Small intestine (tissue), 7 donors: Measurements from ENCODE around the gene THOC7. TPM values are rescaled to one million over a fixed set of nuclear protein-coding genes. Genes with fewer than 3 reads are reported as not detected.

Source experiments
- DNase-seq, 2 donors: peaks; one replicate each; pipeline versions ENCODE4 v3.0.0 to v3.0.0-alpha.2; 2013
- FAIRE-seq: peaks from 2 replicates; lab custom pipeline; 2012; peaks lifted over from hg19 to GRCh38; lab: Jason Lieb, UNC
- H3K27ac ChIP-seq, 3 donors: one replicate each; pipeline ENCODE4 v1.5.1; 2013; ENCODE audit warnings: low read length in 2 of 3, mild to moderate bottlenecking in 2 of 3, control low read depth in 1 of 3, inconsistent platforms in 1 of 3, low read depth in 1 of 3, moderate library complexity in 1 of 3
- H3K27me3 ChIP-seq, 3 donors: one replicate each; pipeline ENCODE4 v1.6.1; 2013; ENCODE audit warnings: low read length in 3 of 3, inconsistent platforms in 1 of 3; ENCODE audit not compliant: control insufficient read depth in 3 of 3, insufficient read depth in 3 of 3
- H3K36me3 ChIP-seq, 3 donors: one replicate each; pipeline ENCODE4 v1.6.1; 2013; ENCODE audit warnings: low read length in 3 of 3, inconsistent platforms in 1 of 3, low read depth in 1 of 3, mild to moderate bottlenecking in 1 of 3, moderate library complexity in 1 of 3; ENCODE audit not compliant: control insufficient read depth in 3 of 3, insufficient read depth in 2 of 3
- H3K4me1 ChIP-seq, 3 donors: one replicate each; pipeline ENCODE4 v1.6.1; 2013; ENCODE audit warnings: low read length in 2 of 3, inconsistent platforms in 1 of 3, low read depth in 1 of 3, mild to moderate bottlenecking in 1 of 3, moderate library complexity in 1 of 3; ENCODE audit not compliant: control insufficient read depth in 3 of 3, insufficient read depth in 2 of 3
- H3K4me3 ChIP-seq, 3 donors: one replicate each; pipeline ENCODE4 v1.5.1; 2013; ENCODE audit warnings: low read length in 3 of 3, control low read depth in 1 of 3, inconsistent platforms in 1 of 3, low read depth in 1 of 3, mild to moderate bottlenecking in 1 of 3, moderate library complexity in 1 of 3
- H3K9me3 ChIP-seq, 2 donors: one replicate each; pipeline ENCODE4 v1.6.1; 2013; ENCODE audit warnings: low read depth in 1 of 2, low read length in 1 of 2; ENCODE audit not compliant: control insufficient read depth in 2 of 2, insufficient read depth in 1 of 2
- WGBS, 3 donors: extraction: QIAGEN DNeasy Blood & Tissue Kit; methylation state at CpG; one replicate each; pipeline ENCODE4 v1.1.7; 2013; 5-methylcytosine and 5-hydroxymethylcytosine counted together
- polyA plus RNA-seq, 4 donors: library from polyadenylated mRNA; stranded (reverse) in 3 of 4; unstranded in 1 of 4; fragments of 200-250 nt in 3 of 4; fragments of 120-200 nt in 1 of 4; gene quantifications; one replicate each; pipeline versions ENCODE4 v1.2.1 to v1.2.3, GENCODE V29; 2013
- donor health status: healthy with polysubstance abuse.
- donor health status: control.
- donor health status: control.
- donor health status: Bipolar disorder and iron deficiency.
- donor health status: healthy.

Gene THOC7
- polyA plus RNA-seq, 4 donors = 74.4 to 114 (median 85.4) TPM

GRCh38 chr3:63847718-63848450 is 15.7 kb downstream of the THOC7 start:
- FAIRE-seq = no peak
- WGBS, 3 donors = 30 to 74% (median 50%) methylated on average over 1 of the region's 1 CpG
- Histone ChIP-seq H3K4me3 (no peak overlapping the region), H3K36me3 (peaks cover 0 to 7% (median 0%) of the 10 kb centered on the region in 3 donors), H3K27me3 (no peaks in the 10 kb centered on the region), H3K4me1 (no peaks in the 10 kb centered on the region), H3K9me3 (no peaks in the 10 kb centered on the region), H3K27ac (no peak overlapping the region)
- no peak for DNase-seq

GRCh38 chr3:63845215-63845614 is 18.4 kb downstream of the THOC7 start:
- FAIRE-seq = no peak
- Histone ChIP-seq H3K36me3 (peaks cover 0 to 2% (median 0%) of the 10 kb centered on the region in 3 donors), H3K9me3 (no peaks in the 10 kb centered on the region), H3K4me1 (no peaks in the 10 kb centered on the region), H3K4me3 (no peak overlapping the region), H3K27ac (no peak overlapping the region), H3K27me3 (no peaks in the 10 kb centered on the region)
- DNase-seq = no peak
- 90 to 97% (median 90%) methylated on average over 4 of the region's 4 CpGs for WGBS, 3 donors

- DNase-seq (no peak), FAIRE-seq (no peak)
- Histone ChIP-seq H3K36me3 (peaks cover 0 to 3% (median 0%) of the 10 kb centered on the region in 3 donors), H3K27ac (no peak overlapping the region), H3K4me1 (no peaks in the 10 kb centered on the region), H3K4me3 (no peak overlapping the region), H3K27me3 (no peaks in the 10 kb centered on the region), H3K9me3 (no peaks in the 10 kb centered on the region)
Measured at GRCh38 chr3:63842127-63842526, 21.5 kb downstream of the THOC7 start.

GRCh38 chr3:63841704-63842103 is 21.9 kb downstream of the THOC7 start:
- Histone ChIP-seq H3K27ac (no peak overlapping the region), H3K4me3 (no peak overlapping the region), H3K27me3 (no peaks in the 10 kb centered on the region), H3K36me3 (peaks cover 0 to 3% (median 0%) of the 10 kb centered on the region in 3 donors), H3K9me3 (no peaks in the 10 kb centered on the region), H3K4me1 (no peaks in the 10 kb centered on the region)
- no peak for FAIRE-seq
- DNase-seq = no peak
- WGBS, 3 donors = 0 to 45% (median 0%) methylated on average over 1 of the region's 1 CpG

GRCh38 chr3:63832395-63832794 is 31.2 kb downstream of the THOC7 start:
- no peak for FAIRE-seq
- DNase-seq = no peak
- Histone ChIP-seq H3K36me3 (peaks cover 7 to 16% (median 11%) of the 10 kb centered on the region in 3 donors), H3K9me3 (no peaks in the 10 kb centered on the region), H3K27ac (no peak overlapping the region), H3K4me1 (no peaks in the 10 kb centered on the region), H3K27me3 (no peaks in the 10 kb centered on the region), H3K4me3 (no peak overlapping the region)
- WGBS, 3 donors = 91 to 92% (median 92%) methylated on average over 6 of the region's 6 CpGs

- no peak for FAIRE-seq
Measured at GRCh38 chr3:63830526-63830925, 33.1 kb downstream of the THOC7 start.

GRCh38 chr3:63824309-63824708 is 39.3 kb downstream of the THOC7 start:
- FAIRE-seq (no peak), DNase-seq (no peak)
- peaks cover 0 to 6% (median 2%) of the 10 kb centered on the region in 3 donors for H3K36me3 ChIP-seq
- H3K4me3 ChIP-seq = no peak overlapping the region
- H3K27ac ChIP-seq = no peak overlapping the region
- H3K9me3 ChIP-seq = no peaks in the 10 kb centered on the region
- H3K27me3 ChIP-seq = no peaks in the 10 kb centered on the region
- H3K4me1 ChIP-seq = no peaks in the 10 kb centered on the region
- WGBS, 3 donors = 72 to 82% (median 76%) methylated on average over 4 of the region's 4 CpGs

More at GRCh38 chr3:63830526-63830925, 33.1 kb downstream of the THOC7 start:
- Histone ChIP-seq H3K27me3 (no peaks in the 10 kb centered on the region), H3K27ac (no peak overlapping the region), H3K4me1 (no peaks in the 10 kb centered on the region), H3K36me3 (peaks cover 7 to 18% (median 11%) of the 10 kb centered on the region in 3 donors), H3K4me3 (no peak overlapping the region), H3K9me3 (no peaks in the 10 kb centered on the region)
- 94 to 96% (median 95%) methylated on average over 6 of the region's 6 CpGs for WGBS, 3 donors
- no peak for DNase-seq

- H3K27me3 ChIP-seq = no peaks in the 10 kb centered on the region
- H3K4me3 ChIP-seq = no peak within 1 kb of the TSS
- no peak within 1 kb of the TSS for H3K27ac ChIP-seq
- DNase-seq = no peak
- no peaks in the 10 kb centered on the region for H3K9me3 ChIP-seq
- no peaks in the 10 kb centered on the region for H3K4me1 ChIP-seq
- 94 to 100% (median 97%) methylated on average over 1 of the region's 1 CpG for WGBS, 3 donors
- H3K36me3 ChIP-seq = no peaks in the 10 kb centered on the region
- FAIRE-seq = no peak
Measured at GRCh38 chr3:63819151-63819398, 44.5 kb downstream of the THOC7 start, which contains the start of gene C3orf49. Gene C3orf49 (plus strand): TSS chr3:63819299. CDS start chr3:63819472, 173 bp downstream.
